H9 (cell line): ENCODE data around the gene RPE65. TPM values are rescaled to one million over a fixed set of nuclear protein-coding genes. Genes with fewer than 3 reads are reported as not detected.

ENCODE experiments used
- DNase-seq: peaks from one replicate; pipeline ENCODE4 v3.0.0-alpha.2; 2017
- H2AFZ ChIP-seq: one replicate; pipeline ENCODE4 v1.6.1; 2013; ENCODE audit warnings: mild to moderate bottlenecking, low read length, control low read depth, moderate library complexity
- H2AK5ac ChIP-seq: 2 replicates; pipeline ENCODE4 v1.6.1; 2013; ENCODE audit warnings: low read length, control low read depth, mixed read lengths; ENCODE audit not compliant: insufficient read length
- H2BK120ac ChIP-seq: one replicate; pipeline ENCODE4 v1.6.1; 2013; ENCODE audit warnings: low read depth, mild to moderate bottlenecking, low read length, control low read depth, inconsistent platforms; ENCODE audit not compliant: poor library complexity, severe bottlenecking
- H2BK12ac ChIP-seq: 2 replicates; pipeline ENCODE4 v1.6.1; 2013; ENCODE audit warnings: low read length, control low read depth, mixed read lengths, low read depth; ENCODE audit not compliant: insufficient read length
- H2BK15ac ChIP-seq: 2 replicates; pipeline ENCODE4 v1.6.1; 2013; ENCODE audit warnings: low read depth, low read length, control low read depth
- H2BK20ac ChIP-seq: one replicate; pipeline ENCODE4 v1.6.1; 2013; ENCODE audit warnings: low read depth, mild to moderate bottlenecking, low read length, control low read depth, inconsistent platforms; ENCODE audit not compliant: poor library complexity, severe bottlenecking
- H2BK5ac ChIP-seq: 2 replicates; pipeline ENCODE4 v1.6.1; 2013; ENCODE audit warnings: low read length, control low read depth, mixed read lengths; ENCODE audit not compliant: insufficient read length
- H3K14ac ChIP-seq: 2 replicates; pipeline ENCODE4 v1.6.1; 2013; ENCODE audit warnings: low read length, control low read depth; ENCODE audit not compliant: insufficient read depth
- H3K18ac ChIP-seq: 2 replicates; pipeline ENCODE4 v1.6.1; 2013; ENCODE audit warnings: low read depth, mild to moderate bottlenecking, mixed read lengths, low read length, control low read depth; ENCODE audit not compliant: insufficient read length
- H3K23ac ChIP-seq: 2 replicates; pipeline ENCODE4 v1.6.1; 2013; ENCODE audit warnings: low read length, control low read depth, mixed read lengths, low read depth; ENCODE audit not compliant: insufficient read length
- H3K23me2 ChIP-seq: 2 replicates; pipeline ENCODE4 v1.6.1; 2013; ENCODE audit warnings: low read depth, mild to moderate bottlenecking, mixed read lengths, low read length, control low read depth; ENCODE audit not compliant: insufficient read length, poor library complexity, severe bottlenecking
- H3K27ac ChIP-seq: 2 replicates; pipeline ENCODE4 v1.5.1; 2013; ENCODE audit warnings: low read length, control low read depth, mixed read lengths, low read depth; ENCODE audit not compliant: insufficient read length
- H3K27me3 ChIP-seq: 2 replicates; pipeline ENCODE4 v1.6.1; 2013; ENCODE audit warnings: low read length, control low read depth, inconsistent platforms; ENCODE audit not compliant: insufficient read depth
- H3K4ac ChIP-seq: 2 replicates; pipeline ENCODE4 v1.6.1; 2013; ENCODE audit warnings: low read depth, mild to moderate bottlenecking, control low read depth, inconsistent platforms, low read length, moderate library complexity
- H3K4me1 ChIP-seq: 2 replicates; pipeline ENCODE4 v1.6.1; 2013; ENCODE audit warnings: low read length, control low read depth, inconsistent platforms; ENCODE audit not compliant: insufficient read depth
- H3K4me2 ChIP-seq: 2 replicates; pipeline ENCODE4 v1.6.1; 2013; ENCODE audit warnings: low read length, control low read depth, mixed read lengths; ENCODE audit not compliant: insufficient read length, insufficient read depth
- H3K56ac ChIP-seq: 2 replicates; pipeline ENCODE4 v1.6.1; 2013; ENCODE audit warnings: low read depth, mild to moderate bottlenecking, mixed read lengths, low read length, control low read depth; ENCODE audit not compliant: insufficient read length
- H3K79me1 ChIP-seq: 2 replicates; pipeline ENCODE4 v1.6.1; 2013; ENCODE audit warnings: low read depth, mild to moderate bottlenecking, moderate library complexity, low read length, control low read depth, inconsistent platforms; ENCODE audit not compliant: insufficient read depth, poor library complexity, severe bottlenecking
- H3K79me2 ChIP-seq: 2 replicates; pipeline ENCODE4 v1.6.1; 2013; ENCODE audit warnings: low read length, control low read depth, inconsistent platforms; ENCODE audit not compliant: insufficient read depth
- H3K9ac ChIP-seq: 2 replicates; pipeline ENCODE4 v1.6.1; 2013; ENCODE audit warnings: low read length, control low read depth, mixed read lengths; ENCODE audit not compliant: insufficient read length; ENCODE audit errors: extremely low read depth
- H3K9me3 ChIP-seq: one replicate; pipeline ENCODE4 v1.6.1; 2013; ENCODE audit warnings: low read depth, low read length, inconsistent platforms; ENCODE audit not compliant: control insufficient read depth
- H3T11ph ChIP-seq: one replicate; pipeline ENCODE4 v1.6.1; 2013; ENCODE audit warnings: mild to moderate bottlenecking, low read length, control low read depth, inconsistent platforms
- H4K20me1 ChIP-seq: one replicate; pipeline ENCODE4 v1.6.1; 2013; ENCODE audit not compliant: control insufficient read depth, insufficient read length, insufficient read depth
- H4K5ac ChIP-seq: 2 replicates; pipeline ENCODE4 v1.6.1; 2013; ENCODE audit warnings: low read depth, mild to moderate bottlenecking, mixed read lengths, low read length, control low read depth; ENCODE audit not compliant: insufficient read length
- H4K8ac ChIP-seq: replicated peaks from 2 replicates; pipeline ENCODE4 v1.6.1; 2013; ENCODE audit warnings: low read length, control low read depth, mixed read lengths, low read depth; ENCODE audit not compliant: insufficient read length
- H4K91ac ChIP-seq: 2 replicates; pipeline ENCODE4 v1.6.1; 2013; ENCODE audit warnings: low read depth, mild to moderate bottlenecking, moderate library complexity, mixed read lengths, low read length, control low read depth; ENCODE audit not compliant: insufficient read length
- H3K27ac Mint-ChIP-seq, 3 experiments: 2 replicates in 2 of 3; 3 replicates in 1 of 3; pipeline ENCODE4 v1.8.0; 2020 to 2021; ENCODE audit warnings: mixed read lengths in 3 of 3, mild to moderate bottlenecking in 1 of 3, moderate library complexity in 1 of 3
- H3K27me3 Mint-ChIP-seq: 2 replicates; pipeline ENCODE4 v1.8.0; 2021; ENCODE audit warnings: low read depth, mild to moderate bottlenecking, moderate library complexity, mixed read lengths
- H3K36me3 Mint-ChIP-seq, 3 experiments: 2 replicates in 2 of 3; 3 replicates in 1 of 3; pipeline ENCODE4 v1.8.0; 2020 to 2021; ENCODE audit warnings: low read depth in 3 of 3, mixed read lengths in 3 of 3; ENCODE audit not compliant: insufficient read depth in 1 of 3
- H3K4me1 Mint-ChIP-seq, 2 experiments: 2 replicates each; pipeline ENCODE4 v1.8.0; 2020; ENCODE audit warnings: mixed read lengths in 2 of 2
- H3K4me3 Mint-ChIP-seq, 2 experiments: 2 replicates in 1 of 2; 3 replicates in 1 of 2; pipeline ENCODE4 v1.8.0; 2020 to 2021; ENCODE audit warnings: mild to moderate bottlenecking in 2 of 2, mixed read lengths in 2 of 2, moderate library complexity in 1 of 2
- H3K9me3 Mint-ChIP-seq, 2 experiments: 2 replicates in 1 of 2; 3 replicates in 1 of 2; pipeline ENCODE4 v1.8.0; 2020; ENCODE audit warnings: mild to moderate bottlenecking in 2 of 2, mixed read lengths in 2 of 2, moderate library complexity in 1 of 2
- CTCF ChIP-seq: fragments of 200-600 bp; sonication (generic); conservative IDR thresholded peaks from 3 replicates; pipeline ENCODE4 v1.8.0; 2021; ENCODE audit warnings: antibody characterized with exemption, mild to moderate bottlenecking
- WGBS: extraction: QIAGEN DNeasy Blood & Tissue Kit; methylation state at CpG from one replicate; pipeline ENCODE4 v1.1.7; 2013; ENCODE audit warnings: missing lambda C conversion rate, low lambda C conversion rate, mixed read lengths; ENCODE audit not compliant: insufficient read length; ENCODE audit errors: extremely low coverage; 5-methylcytosine and 5-hydroxymethylcytosine counted together
- total RNA-seq: library from RNA; stranded (reverse); gene quantifications from 2 replicates; pipeline ENCODE4 v1.2.1, GENCODE V29; 2021

RPE65 gene
- total RNA-seq, 1 experiment from 2014 or later: not detected

GRCh38 chr1:68459796-68460195 lies 10.0 kb upstream of the RPE65 start:
- H3K4me3 Mint-ChIP-seq: no peak overlapping the region
- Histone ChIP-seq H3K23me2 (no peaks in the 10 kb centered on the region), H3K27me3 (no peaks in the 10 kb centered on the region), H3K4ac (no peak overlapping the region), H4K91ac (no peak overlapping the region), H3K27ac (no peak overlapping the region), H3K4me1 (peaks cover 3% of the 10 kb centered on the region; the same call in 1 of the 2 replicates), H2BK12ac (no peak overlapping the region), H3K18ac (no peak overlapping the region), H4K8ac (no peak overlapping the region), H3K4me2 (no peak overlapping the region), H2BK20ac (no peak overlapping the region), H3T11ph (no peak overlapping the region), H3K56ac (no peak overlapping the region), H2BK5ac (no peak overlapping the region), H2AFZ (no peak overlapping the region), H2BK120ac (no peak overlapping the region), H2BK15ac (no peak overlapping the region), H3K79me2 (peaks cover 2% of the 10 kb centered on the region; the same call in 1 of the 2 replicates), H3K23ac (no peak overlapping the region), H2AK5ac (no peak overlapping the region), H4K5ac (no peak overlapping the region), H4K20me1 (no peaks in the 10 kb centered on the region), H3K9me3 (peaks cover 6% of the 10 kb centered on the region), H3K9ac (no peak overlapping the region), H3K79me1 (no peaks in the 10 kb centered on the region), H3K14ac (no peak overlapping the region)
- H3K27ac Mint-ChIP-seq: no peak overlapping the region
- peaks cover 15% of the 10 kb centered on the region for H3K27me3 Mint-ChIP-seq
- no CpG with 5 or more reads among the region's 1 CpG for WGBS
- H3K36me3 Mint-ChIP-seq: peaks cover 0 to 9% (median 4%) of the 10 kb centered on the region in 3 experiments; a peak in 5 of 7 replicates
- peaks cover 5% of the 10 kb centered on the region in 2 experiments for H3K4me1 Mint-ChIP-seq
- H3K9me3 Mint-ChIP-seq: peaks cover 9 to 10% of the 10 kb centered on the region in 2 experiments
- TF ChIP-seq CTCF: no peak
- DNase-seq: no peak
